ENCODE results near the gene ATXN1.

ATXN1 gene

DNA sequence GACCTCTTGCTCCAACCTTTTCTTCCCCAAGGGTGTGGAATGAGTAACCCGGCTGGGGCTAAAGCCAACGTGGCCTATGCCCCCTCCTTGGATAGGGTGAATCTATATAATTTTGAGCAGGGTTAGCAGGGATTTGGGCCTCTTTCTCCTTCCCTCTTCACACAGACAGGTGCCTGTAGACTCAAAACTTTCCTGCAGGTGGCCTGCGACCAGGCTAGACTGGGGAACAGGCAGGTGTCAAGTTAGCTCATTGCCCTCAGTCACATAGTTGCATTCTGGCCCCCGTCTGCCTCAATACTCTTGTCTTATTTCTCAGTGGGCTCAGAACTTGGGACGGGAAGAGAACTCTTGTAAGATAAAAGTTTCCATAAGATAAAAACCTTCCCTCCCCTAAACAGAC, 243.0 kb downstream of the ATXN1 start:
- no peak for DNase-seq

GRCh38 chr6:16514249-16514648, 247.0 kb downstream of the ATXN1 start:
- DNase-seq: no peak

GRCh38 chr6:16512544-16513290, 248.5 kb downstream of the ATXN1 start:
- no peak for DNase-seq

- peak; percentile 4 for DNase-seq
These were observed 249.4 kb downstream of the ATXN1 start for GRCh38 chr6:16511723-16512489.

GRCh38 chr6:16511040-16511660, 250.1 kb downstream of the ATXN1 start:
- DNase-seq: no peak

DNA sequence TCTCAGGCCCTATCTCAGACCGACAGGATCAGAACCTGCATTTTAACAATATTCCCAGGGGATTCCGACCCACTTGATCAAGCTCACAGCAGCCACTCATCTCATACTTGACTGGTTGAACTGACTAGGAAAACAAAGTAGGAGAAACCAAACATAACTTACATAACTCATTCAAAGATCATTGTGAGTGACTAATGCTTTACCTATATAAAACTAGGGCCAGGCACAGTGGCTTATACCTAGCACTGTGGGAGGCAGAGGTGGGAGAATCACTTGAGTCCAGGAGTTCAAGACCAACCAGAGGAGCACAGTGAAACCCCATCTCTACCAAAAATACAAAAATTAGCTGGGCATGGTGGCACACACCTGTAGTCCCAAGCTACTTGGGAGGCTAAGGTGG, 251.0 kb downstream of the ATXN1 start:
- no peak for DNase-seq

- no peak for DNase-seq
These were observed 252.3 kb downstream of the ATXN1 start for GRCh38 chr6:16508959-16509358.

GRCh38 chr6:16505711-16506357, 255.4 kb downstream of the ATXN1 start:
- DNase-seq: no peak

- no peak for DNase-seq
These were observed 256.7 kb downstream of the ATXN1 start for GRCh38 chr6:16504609-16505008.

- DNase-seq: no peak
These were observed 257.3 kb downstream of the ATXN1 start for GRCh38 chr6:16503970-16504415.

GRCh38 chr6:16503241-16503775, 258.0 kb downstream of the ATXN1 start:
- no peak for DNase-seq

DNA sequence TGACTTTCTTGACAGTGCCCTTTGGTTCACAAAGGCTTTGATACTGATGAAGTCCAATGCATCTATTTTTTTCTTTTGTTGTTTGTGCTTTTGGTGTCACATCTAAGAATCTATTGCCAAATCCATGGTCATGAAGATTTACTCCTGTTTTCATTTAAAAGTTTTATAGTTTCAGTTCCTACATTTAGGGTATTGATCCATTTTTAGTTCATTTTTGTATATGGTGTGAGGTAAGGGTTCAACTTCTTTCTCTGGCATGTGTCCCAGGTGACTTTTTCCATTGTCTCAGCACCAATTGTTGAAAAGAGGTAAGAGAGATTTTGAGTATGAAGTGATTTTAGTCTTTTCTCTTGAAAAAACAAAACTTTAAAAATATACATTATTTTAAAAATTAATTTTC, 262.3 kb downstream of the ATXN1 start:
- DNase-seq: no peak

GRCh38 chr6:16498237-16498636, 263.0 kb downstream of the ATXN1 start:
- no peak for DNase-seq

GRCh38 chr6:16496991-16497801, 264.1 kb downstream of the ATXN1 start:
- DNase-seq: no peak

GRCh38 chr6:16496210-16496609, 265.1 kb downstream of the ATXN1 start:
- DNase-seq: no peak

DNA sequence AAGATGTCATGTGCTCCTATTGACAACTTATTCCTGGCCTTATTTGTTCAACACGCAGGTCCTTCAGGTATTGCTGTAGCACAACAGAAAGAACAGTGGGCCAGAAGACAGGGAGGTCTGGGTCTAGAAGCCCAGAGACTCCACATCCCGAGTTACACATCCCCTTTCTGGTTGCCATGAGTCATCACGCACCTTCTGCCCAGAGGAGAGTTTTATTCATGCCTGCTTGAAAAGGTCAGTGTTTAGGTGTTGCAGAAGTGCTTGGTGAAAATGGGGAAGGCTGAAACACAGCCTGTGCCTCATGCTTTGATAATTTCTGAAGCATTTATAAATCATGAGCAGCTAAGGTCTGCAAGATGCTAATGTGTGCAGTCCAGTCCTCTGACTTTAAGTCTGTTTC, 266.5 kb downstream of the ATXN1 start:
- no peak for DNase-seq

GRCh38 chr6:16493802-16494201, 267.5 kb downstream of the ATXN1 start:
- no peak for DNase-seq

DNA sequence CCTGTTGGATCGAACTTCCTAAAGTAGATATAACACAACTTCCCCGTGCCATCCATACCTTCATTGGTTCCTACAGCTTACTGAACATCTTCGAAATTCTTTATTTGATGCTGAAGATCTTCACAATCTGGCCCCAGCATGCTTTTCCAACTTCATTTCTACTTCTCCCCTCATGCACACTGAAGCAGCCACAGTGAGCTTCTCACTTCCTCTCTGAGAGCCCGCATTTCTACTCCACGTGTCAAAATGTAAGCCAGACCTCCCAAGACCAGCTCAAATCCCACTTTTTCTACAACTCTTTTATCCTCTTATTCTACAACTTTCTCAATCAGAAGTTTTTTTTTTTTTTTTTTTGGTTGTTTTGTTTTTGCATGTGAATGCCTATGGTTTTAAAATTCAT, 268.1 kb downstream of the ATXN1 start:
- no peak for DNase-seq

DNA sequence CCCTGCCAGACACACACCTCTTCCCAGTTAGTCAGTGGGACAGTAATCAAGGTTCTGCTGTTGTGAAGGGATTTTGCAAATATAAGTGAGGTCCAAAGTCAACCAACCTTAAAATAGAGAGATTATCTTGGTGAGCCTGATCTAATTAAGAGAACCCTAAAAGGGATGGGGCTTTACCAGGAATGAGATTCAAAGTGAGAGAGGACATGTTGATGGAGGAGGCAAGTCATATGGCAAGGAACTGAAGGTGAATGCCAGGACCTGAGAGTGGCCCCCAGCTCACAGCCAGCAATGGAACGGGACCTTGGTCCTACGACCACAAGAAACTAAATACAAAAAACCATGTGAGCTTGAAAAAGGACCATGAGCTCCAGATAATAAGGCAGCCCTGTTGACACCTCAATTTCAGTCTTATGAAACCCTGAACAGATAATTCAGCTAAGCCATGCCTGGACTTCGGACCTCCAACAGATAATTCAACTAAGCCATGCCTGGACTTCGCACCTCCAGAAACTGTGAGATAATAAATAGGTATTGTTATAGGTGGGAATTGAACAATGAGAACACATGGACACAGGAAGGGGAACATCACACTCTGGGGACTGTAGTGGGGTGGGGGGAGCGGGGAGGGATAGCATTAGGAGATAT, 269.5 kb downstream of the ATXN1 start:
- no peak for DNase-seq

- DNase-seq: no peak
These were observed 270.6 kb downstream of the ATXN1 start for GRCh38 chr6:16490616-16491015.

DNA sequence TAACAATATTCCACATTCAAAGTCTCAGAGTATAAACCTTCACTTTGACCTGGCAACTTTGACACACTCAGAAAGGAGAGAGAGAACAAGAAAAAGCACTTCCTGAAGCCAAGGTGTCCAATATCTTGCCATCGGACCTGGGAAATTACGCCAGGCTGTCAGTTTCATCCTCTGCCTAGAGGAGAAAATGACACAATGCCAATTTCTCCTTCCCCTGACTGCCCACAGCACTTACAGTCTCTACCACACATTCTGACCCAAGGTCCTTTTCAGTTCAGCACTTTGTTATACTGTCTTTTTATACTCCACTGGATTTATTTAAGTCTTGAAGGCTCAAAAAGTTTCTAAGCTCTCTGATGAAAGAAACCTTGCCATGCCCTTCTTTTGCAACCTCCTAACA, 272.4 kb downstream of the ATXN1 start:
- DNase-seq: no peak
